DOHH2 (cell line): ENCODE results near the gene CASP14.

Source experiments
- CTCF ChIP-seq: fragments of 200-600 bp; sonication (generic); IDR thresholded peaks from one replicate; pipeline ENCODE4 v1.5.1; 2014; ENCODE audit warnings: antibody characterized with exemption, mild to moderate bottlenecking, low read depth, low read length; ENCODE audit not compliant: poor library complexity, severe bottlenecking
- EZH2phosphoT487 ChIP-seq: fragments of 200-600 bp; sonication (generic); IDR thresholded peaks from 2 replicates; pipeline ENCODE4 v1.6.1; 2017; ENCODE audit warnings: borderline replicate concordance, mild to moderate bottlenecking, antibody characterized with exemption, low read length, moderate library complexity, mixed read lengths

GRCh38 chr19:15098460-15098859, 49.2 kb downstream of the CASP14 start:
- TF ChIP-seq EZH2phosphoT487: no peak
- TF ChIP-seq CTCF: no peak
